ENCODE results near the gene CIAO1.
"Not testable (repeated sequence)": the region's sequence is repeated elsewhere in the genome, so short reads cannot be mapped to it uniquely, and the experiment has no call there.

The CIAO1 gene

DNA sequence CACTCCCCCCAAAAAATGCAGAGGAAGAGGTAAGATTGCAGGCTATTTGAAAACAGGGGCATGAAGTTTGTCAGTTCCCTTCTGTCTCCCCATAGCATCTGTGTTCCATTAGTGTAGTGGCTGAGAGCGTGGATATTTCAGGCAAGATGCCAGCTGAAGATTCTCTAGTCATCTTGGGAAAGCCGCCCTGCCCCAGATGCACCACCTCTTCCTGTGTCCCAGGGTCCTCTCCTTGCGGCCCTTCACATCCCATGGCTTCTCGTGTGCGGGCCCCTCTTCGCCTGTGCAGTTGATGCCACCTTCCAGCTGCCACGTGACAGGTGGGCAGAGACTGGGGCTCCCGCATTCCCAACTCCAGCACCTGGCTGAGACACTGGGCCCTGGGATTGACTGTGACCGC lies 16.4 kb upstream of the CIAO1 start:
- in situ Hi-C loops (cut with MboI; ENCODE audit: low sequenced_read_pairs) = no loop called here

DNA sequence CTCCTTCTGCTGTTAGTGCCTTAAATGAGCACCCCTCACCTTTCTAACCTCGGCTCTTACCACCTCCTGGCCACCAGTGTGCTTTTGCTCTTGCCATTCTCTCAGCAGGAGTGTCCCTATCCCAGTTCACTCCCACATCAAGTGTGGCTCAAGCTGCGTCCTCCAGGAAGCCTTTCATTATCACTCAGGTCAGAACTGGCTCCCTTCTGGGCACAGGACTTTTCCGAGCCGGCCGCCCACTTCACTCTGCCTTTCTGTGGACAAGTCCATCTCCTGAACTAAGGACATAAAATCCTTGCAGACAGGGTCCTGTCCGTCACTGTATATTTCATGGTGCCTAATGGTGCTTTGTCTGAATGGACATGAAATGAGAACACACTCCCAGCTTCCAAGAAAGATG lies 15.8 kb upstream of the CIAO1 start:
- in situ Hi-C loops (cut with MboI; ENCODE audit: low sequenced_read_pairs) = no loop called here

DNA sequence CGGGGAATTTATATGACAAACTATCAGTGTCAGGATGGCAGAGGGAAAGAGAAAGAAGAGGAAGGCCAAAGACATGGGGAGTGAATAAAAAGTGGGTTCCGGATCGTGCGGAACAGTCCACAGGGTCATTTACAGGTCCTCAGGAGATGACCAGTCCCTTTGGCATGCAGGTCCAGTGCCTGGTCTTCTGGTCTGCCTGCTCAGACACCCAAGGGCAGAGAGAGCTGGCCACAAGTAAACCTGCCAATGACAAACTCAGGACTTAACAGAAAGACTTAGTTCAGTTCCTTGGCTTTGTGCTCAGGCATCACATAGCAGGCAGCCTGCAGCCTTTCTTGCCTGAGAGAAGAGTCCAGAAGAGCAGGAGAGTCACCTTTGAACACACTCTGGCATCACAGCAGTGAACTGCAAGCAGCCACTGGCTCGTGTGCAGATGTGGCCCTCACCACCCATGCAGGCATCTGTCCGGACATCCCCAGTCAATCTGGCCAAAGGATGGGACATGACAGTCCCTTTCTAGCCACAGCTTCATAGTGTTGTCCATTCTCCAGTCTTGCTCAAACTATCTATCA lies 14.2 kb upstream of the CIAO1 start:
- in situ Hi-C loops (cut with MboI; ENCODE audit: low sequenced_read_pairs) = no loop called here

- in situ Hi-C loops (cut with MboI; ENCODE audit: low sequenced_read_pairs) = no loop called here
These were observed 13.5 kb upstream of the CIAO1 start for GRCh38 chr2:96252526-96252925.

DNA sequence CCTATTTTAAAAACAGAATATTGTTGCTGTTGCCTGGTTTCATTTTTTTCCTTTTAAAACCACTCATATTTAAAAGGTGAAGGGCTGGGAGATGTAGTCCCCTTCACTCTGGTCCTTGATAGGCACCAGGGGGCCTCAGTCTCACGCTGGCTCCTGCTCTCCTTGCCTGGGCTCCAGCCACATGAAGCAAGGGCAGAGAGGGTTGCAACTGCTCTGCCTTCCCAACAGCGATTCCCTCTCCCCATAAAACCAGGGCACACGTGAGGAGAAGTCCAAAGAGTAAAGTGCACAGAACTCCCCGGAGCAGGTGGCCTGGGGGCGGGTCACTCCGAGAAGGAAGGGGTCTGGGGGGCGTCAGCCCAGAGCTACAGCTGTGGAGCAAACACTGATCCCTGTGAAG lies 13.0 kb upstream of the CIAO1 start:
- in situ Hi-C loops (cut with MboI; ENCODE audit: low sequenced_read_pairs) = no loop called here

DNA sequence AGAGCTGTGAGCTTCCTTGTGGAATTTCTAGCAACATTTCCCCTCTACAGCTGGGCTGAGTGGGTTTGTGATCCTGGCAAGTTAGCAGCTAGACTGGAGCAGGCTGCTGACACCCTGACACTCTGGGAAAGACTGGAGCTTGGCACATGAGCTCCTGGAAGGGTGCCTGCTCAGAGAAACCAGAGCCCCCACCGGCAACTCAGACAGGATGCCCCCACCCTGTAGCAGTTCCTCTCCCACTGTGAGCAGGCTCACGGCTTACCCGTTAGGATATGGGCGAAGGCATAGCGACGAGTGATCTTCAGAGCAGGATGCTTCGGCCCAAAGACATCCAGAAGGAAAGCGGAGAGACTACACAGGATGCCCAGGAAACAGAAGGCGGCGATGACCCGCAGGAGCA lies 11.5 kb upstream of the CIAO1 start:
- in situ Hi-C loops (cut with MboI; ENCODE audit: low sequenced_read_pairs) = no loop called here

- in situ Hi-C loops (cut with MboI; ENCODE audit: low sequenced_read_pairs) = no loop called here
These were observed 9.4 kb upstream of the CIAO1 start for GRCh38 chr2:96256611-96257113.

- in situ Hi-C loops (cut with MboI; ENCODE audit: low sequenced_read_pairs) = not testable (repeated sequence)
These were observed 8.3 kb upstream of the CIAO1 start for GRCh38 chr2:96257744-96258143.

DNA sequence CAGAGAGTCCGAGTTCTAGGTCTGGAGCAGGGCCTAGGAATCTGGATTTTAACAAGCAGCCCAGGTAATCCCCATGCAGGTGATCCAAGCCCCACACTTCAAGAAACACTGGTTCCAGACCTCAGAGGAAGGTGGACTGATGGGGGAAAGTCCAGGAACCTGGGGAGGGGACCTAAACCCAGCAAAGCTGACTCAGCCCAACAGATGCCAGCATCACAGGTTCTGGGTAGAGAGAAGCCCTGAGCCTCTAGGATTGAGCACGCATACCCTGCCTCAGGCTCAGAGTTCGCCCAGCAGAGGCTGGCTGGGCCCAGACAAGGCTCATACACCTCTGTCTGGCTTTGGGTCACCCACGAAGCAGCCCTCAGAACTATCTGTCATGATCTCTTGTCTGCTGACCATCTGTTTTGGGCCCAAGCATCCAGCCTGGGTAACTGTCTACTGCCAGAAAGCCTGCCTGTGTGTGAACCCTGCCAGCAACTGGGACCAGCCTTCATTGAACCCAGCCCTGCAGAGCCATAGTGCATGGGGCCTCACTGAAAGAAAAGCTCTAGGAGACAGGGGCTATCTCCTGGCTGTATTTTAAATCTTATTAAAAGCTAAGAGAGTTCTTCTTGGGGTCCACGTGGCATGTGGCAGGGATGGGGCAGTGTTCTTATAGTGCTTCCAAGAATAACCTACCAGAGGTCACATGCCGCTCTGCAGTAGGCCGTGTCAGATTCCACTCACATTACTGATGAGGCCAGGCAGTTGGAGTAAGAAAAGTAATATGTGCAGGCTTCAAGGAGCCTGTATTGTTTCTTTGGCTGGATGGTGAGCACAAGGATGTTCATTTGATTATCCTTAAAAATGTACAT lies 7.6 kb upstream of the CIAO1 start:
- in situ Hi-C loops (cut with MboI; ENCODE audit: low sequenced_read_pairs) = no loop called here

- in situ Hi-C loops (cut with MboI; ENCODE audit: low sequenced_read_pairs) = no loop called here
These were observed 6.5 kb upstream of the CIAO1 start for GRCh38 chr2:96259497-96259921.

DNA sequence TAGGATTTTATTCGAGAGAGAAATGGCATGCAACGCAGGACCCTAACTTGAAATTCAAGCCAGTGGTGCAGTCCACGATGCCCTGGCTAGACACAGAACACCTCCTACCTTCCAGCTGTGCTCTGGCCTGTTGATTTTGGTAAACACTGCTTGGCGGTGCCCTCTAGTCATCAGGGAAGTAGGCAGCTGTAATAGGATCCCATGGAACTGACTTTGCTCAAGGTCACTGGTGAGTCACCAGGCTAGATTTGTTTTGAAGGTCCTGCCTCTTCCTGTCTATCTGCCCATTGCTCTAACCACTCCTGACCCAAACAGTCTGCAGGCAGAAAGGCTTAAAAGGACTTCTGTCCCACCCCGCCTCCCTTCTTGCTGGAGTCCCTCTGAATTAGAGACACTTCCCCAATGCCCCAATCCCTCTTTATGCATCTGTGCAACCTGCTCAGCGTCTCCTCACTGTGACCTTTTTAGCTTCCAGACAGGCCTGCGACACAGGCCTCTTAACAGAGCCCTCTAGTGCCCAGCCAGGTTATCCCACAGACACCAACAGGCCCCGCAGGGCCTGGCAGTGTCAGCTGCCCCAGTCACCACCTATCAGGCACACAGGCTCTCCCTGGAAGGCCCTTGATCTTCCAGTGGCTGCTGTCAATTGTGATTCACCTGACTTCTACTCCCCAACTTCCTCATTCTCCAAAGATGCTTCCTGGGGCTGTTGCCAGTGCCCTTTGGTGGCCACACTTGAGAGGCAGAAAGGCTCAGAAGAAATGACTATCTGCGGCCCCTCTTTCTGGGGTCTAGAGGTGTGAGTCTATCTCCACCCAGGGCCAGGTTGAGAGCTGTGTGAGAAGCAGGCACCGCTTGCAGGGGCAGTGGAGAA lies 5.4 kb upstream of the CIAO1 start:
- in situ Hi-C loops (cut with MboI; ENCODE audit: low sequenced_read_pairs) = no loop called here

DNA sequence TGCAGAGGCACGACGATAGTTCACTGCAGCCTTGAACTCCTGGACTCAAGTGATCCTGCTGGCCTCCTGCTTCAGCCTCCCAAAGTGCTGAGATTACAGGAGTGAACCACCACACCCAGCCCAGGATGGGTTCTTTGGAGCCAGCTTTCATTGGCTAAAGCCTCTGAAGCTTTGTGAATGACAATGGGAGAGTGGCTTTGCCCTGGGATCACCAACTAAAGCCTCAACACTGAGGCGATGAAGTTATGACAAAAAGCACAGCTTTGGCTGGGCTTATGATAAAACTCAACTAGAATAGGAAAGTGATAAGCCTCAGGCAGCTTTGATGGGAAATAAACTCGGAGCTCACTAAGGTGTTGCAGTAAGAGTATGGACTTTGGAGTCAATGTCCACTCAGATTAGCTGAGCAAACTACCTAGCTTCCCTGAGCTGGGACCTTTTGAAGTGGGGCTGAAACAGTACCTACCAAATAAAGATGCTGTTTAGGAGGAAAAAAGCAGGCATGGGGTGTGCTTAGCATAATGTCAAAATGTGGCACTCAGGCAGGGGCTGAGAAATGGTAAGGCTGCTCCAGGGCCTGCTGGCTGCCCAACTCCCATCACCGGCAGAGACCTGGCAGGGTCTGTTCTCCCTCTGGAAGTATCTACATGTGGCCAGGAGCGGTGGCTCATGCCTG lies 4.6 kb upstream of the CIAO1 start:
- in situ Hi-C loops (cut with MboI; ENCODE audit: low sequenced_read_pairs) = no loop called here

GRCh38 chr2:96262306-96262705 lies 3.7 kb upstream of the CIAO1 start:
- in situ Hi-C loops (cut with MboI; ENCODE audit: low sequenced_read_pairs) = no loop called here

DNA sequence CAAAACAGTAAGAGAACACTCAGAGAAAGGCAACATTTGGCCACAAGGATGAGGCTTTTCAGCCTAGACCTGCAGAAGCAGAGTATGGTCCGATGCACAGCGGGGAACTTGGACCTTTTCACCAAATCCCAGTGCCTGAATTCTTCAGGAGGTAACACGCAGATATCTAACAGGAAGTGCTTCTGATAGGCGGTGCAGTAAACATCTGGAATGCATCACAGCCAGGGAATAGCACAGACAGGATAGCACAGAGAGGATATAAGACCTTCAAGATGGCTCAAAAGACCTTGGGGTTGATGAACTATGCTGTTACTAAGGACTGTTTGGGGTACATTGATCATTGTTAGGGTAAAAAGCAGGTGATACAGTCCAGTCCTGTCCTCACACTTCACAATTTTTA lies 1.9 kb upstream of the CIAO1 start:
- in situ Hi-C loops (cut with MboI; ENCODE audit: low sequenced_read_pairs) = no loop called here

DNA sequence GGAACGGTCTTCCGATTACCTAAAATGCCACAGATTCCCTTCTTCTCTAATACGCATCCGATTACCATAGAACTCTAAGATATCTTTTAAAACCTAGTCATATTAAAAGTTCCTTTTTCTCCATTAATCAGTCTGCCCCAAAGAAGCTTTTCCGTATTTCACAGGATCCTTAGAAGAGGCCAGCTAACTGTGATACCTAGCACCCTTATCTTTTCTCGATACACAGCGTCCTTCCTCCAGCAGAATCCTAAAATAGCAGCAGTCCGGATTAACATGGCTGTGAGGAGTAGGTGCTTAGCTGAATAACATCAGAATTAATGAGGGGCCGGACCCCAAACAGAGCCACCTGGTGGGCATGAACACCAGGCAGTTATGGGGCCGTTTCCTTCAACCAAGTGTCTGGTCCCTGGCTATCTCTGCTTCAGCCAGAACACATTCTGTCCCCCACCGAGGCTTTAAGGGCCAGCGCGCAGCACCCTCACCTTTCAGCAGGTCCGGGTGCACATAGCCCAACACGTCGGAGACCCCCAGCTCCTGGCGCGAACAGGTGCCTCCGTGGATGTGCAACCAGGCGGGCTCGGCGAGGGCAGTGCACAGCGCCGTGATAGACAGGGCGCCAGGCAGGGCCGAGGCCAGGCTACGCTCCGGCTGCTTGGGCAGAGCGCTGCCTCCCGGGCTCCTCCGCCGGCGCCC lies 1.2 kb upstream of the CIAO1 start:
- in situ Hi-C loops (cut with MboI; ENCODE audit: low sequenced_read_pairs) = no loop called here

- in situ Hi-C loops (cut with MboI; ENCODE audit: low sequenced_read_pairs) = no loop called here
These were observed 631 bp upstream of the CIAO1 start for GRCh38 chr2:96265349-96265839.

GRCh38 chr2:96267159-96267971 lies 1.3 kb downstream of the CIAO1 start:
- in situ Hi-C loops (cut with MboI; ENCODE audit: low sequenced_read_pairs) = no loop called here

DNA sequence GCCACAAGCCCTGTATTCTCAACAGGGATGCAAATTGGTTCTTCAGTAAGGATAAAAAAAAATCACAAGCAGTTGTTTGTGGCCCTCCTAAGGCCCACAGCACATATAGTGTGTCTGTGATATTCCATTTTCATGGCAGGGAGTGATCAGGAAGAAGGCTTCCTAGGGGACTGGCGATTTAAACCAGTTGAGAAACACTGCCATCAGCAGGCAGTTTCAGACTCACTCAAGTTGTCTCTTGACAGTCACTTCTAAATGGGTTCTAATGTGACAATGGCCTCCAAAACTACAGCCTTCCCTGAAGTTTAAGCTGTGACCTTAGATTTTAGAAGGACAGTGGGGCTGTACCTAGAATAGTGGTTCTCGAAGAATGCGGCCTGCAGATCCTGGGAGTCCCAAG lies 6.0 kb downstream of the CIAO1 start:
- in situ Hi-C loops (cut with MboI; ENCODE audit: low sequenced_read_pairs) = no loop called here

DNA sequence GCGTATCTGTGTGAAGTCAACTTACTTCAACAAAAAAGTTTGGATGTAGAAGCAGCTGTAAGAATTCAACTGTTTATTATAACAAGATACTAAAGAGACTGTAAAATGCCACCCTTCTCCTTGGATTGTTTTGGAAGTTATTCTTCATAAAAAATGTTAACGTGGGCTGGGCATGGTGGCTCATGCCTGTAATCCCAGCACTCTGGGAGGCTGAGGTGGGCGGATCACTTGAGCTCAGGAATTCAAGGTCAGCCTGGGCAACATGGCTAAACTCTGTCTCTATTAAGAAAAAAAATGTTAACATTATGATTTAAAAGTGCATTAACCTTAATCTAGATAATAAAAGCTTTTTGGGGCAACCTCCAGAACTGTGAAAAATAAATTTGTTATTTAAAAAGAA lies 7.7 kb downstream of the CIAO1 start:
- in situ Hi-C loops (cut with MboI; ENCODE audit: low sequenced_read_pairs) = no loop called here
